ENCODE measurements around the gene THSD4.

The THSD4 gene

GRCh38 chr15:71458089-71458660, 342.9 kb downstream of the THSD4 start:
- POLR2A ChIA-PET = no interaction called here
- no peaks in the 10 kb centered on the region for H3K27me3 ChIP-seq (replicated peaks in 2 of 5; ENCODE audit: control insufficient read depth in 4 of 5, insufficient read depth in 5 of 5, low read length in 4 of 5)
- H3K4me1 ChIP-seq (ENCODE audit: control extremely low read depth in 1 of 4, control insufficient read depth in 4 of 4, insufficient read depth in 4 of 4, low read length in 3 of 4) = no peaks in the 10 kb centered on the region

GRCh38 chr15:71461748-71462147, 346.5 kb downstream of the THSD4 start:
- DNase-seq = no peak
- CTCF ChIA-PET = interaction anchor here (1.5 kb wide), 1 partner anchor 12 kb away, joined by 4 read pairs; no protein-coding TSS in a partner anchor
- no peak overlapping the region for H3K4me3 ChIP-seq (ENCODE audit: control insufficient read depth in 1 of 7, extremely low read depth in 1 of 7, insufficient read depth in 4 of 7, low read depth in 2 of 7, low read length in 6 of 7)
- no peaks in the 10 kb centered on the region for H3K4me1 ChIP-seq (ENCODE audit: control extremely low read depth in 1 of 4, control insufficient read depth in 4 of 4, insufficient read depth in 4 of 4, low read length in 3 of 4)
- no peaks in the 10 kb centered on the region for H3K9me3 ChIP-seq (ENCODE audit: control extremely low read depth in 1 of 5, control insufficient read depth in 4 of 5, insufficient read depth in 2 of 5, low read depth in 1 of 5, low read length in 4 of 5)
- WGBS (ENCODE audit: insufficient coverage) = 100% methylated on average over 1 of the region's 1 CpG
- no peak overlapping the region for H3K27ac ChIP-seq (ENCODE audit: insufficient read depth in 1 of 2, low read depth in 1 of 2, low read length in 2 of 2, poor library complexity in 1 of 2, severe bottlenecking in 2 of 2)
- peaks cover 0 to 2% (median 0%) of the 10 kb centered on the region in 5 experiments for H3K27me3 ChIP-seq (replicated peaks in 2 of 5; ENCODE audit: control insufficient read depth in 4 of 5, insufficient read depth in 5 of 5, low read length in 4 of 5)
- POLR2A ChIA-PET = no interaction called here
- H3K36me3 ChIP-seq (ENCODE audit: control insufficient read depth in 4 of 4, insufficient read depth in 4 of 4, low read length in 3 of 4) = no peaks in the 10 kb centered on the region

More at GRCh38 chr15:71458089-71458660, 342.9 kb downstream of the THSD4 start:
- Histone ChIP-seq H3K9me3 (ENCODE audit: control extremely low read depth in 1 of 5, control insufficient read depth in 4 of 5, insufficient read depth in 2 of 5, low read depth in 1 of 5, low read length in 4 of 5) (no peaks in the 10 kb centered on the region), H3K36me3 (ENCODE audit: control insufficient read depth in 4 of 4, insufficient read depth in 4 of 4, low read length in 3 of 4) (no peaks in the 10 kb centered on the region), H3K27ac (ENCODE audit: insufficient read depth in 1 of 2, low read depth in 1 of 2, low read length in 2 of 2, poor library complexity in 1 of 2, severe bottlenecking in 2 of 2) (no peak overlapping the region), H3K4me3 (ENCODE audit: control insufficient read depth in 1 of 7, extremely low read depth in 1 of 7, insufficient read depth in 4 of 7, low read depth in 2 of 7, low read length in 6 of 7) (no peak overlapping the region)
- CTCF ChIA-PET = no interaction called here
- WGBS (ENCODE audit: insufficient coverage) = no CpG with 5 or more reads among the region's 2 CpGs
- no peak for DNase-seq

GRCh38 chr15:71462638-71463037, 347.4 kb downstream of the THSD4 start:
- Histone ChIP-seq H3K27me3 (replicated peaks in 2 of 5; ENCODE audit: control insufficient read depth in 4 of 5, insufficient read depth in 5 of 5, low read length in 4 of 5) (peaks cover 0 to 2% (median 0%) of the 10 kb centered on the region in 5 experiments), H3K9me3 (ENCODE audit: control extremely low read depth in 1 of 5, control insufficient read depth in 4 of 5, insufficient read depth in 2 of 5, low read depth in 1 of 5, low read length in 4 of 5) (no peaks in the 10 kb centered on the region), H3K36me3 (ENCODE audit: control insufficient read depth in 4 of 4, insufficient read depth in 4 of 4, low read length in 3 of 4) (no peaks in the 10 kb centered on the region), H3K27ac (ENCODE audit: insufficient read depth in 1 of 2, low read depth in 1 of 2, low read length in 2 of 2, poor library complexity in 1 of 2, severe bottlenecking in 2 of 2) (no peak overlapping the region), H3K4me1 (ENCODE audit: control extremely low read depth in 1 of 4, control insufficient read depth in 4 of 4, insufficient read depth in 4 of 4, low read length in 3 of 4) (no peaks in the 10 kb centered on the region), H3K4me3 (ENCODE audit: control insufficient read depth in 1 of 7, extremely low read depth in 1 of 7, insufficient read depth in 4 of 7, low read depth in 2 of 7, low read length in 6 of 7) (no peak overlapping the region)
- POLR2A ChIA-PET = no interaction called here
- WGBS (ENCODE audit: insufficient coverage) = 100% methylated on average over 1 of the region's 1 CpG
- CTCF ChIA-PET = no interaction called here
- no peak for DNase-seq

- no peak for DNase-seq
- Histone ChIP-seq H3K4me1 (ENCODE audit: control extremely low read depth in 1 of 4, control insufficient read depth in 4 of 4, insufficient read depth in 4 of 4, low read length in 3 of 4) (no peaks in the 10 kb centered on the region), H3K9me3 (ENCODE audit: control extremely low read depth in 1 of 5, control insufficient read depth in 4 of 5, insufficient read depth in 2 of 5, low read depth in 1 of 5, low read length in 4 of 5) (no peaks in the 10 kb centered on the region), H3K4me3 (ENCODE audit: control insufficient read depth in 1 of 7, extremely low read depth in 1 of 7, insufficient read depth in 4 of 7, low read depth in 2 of 7, low read length in 6 of 7) (no peak overlapping the region), H3K36me3 (ENCODE audit: control insufficient read depth in 4 of 4, insufficient read depth in 4 of 4, low read length in 3 of 4) (no peaks in the 10 kb centered on the region), H3K27me3 (replicated peaks in 2 of 5; ENCODE audit: control insufficient read depth in 4 of 5, insufficient read depth in 5 of 5, low read length in 4 of 5) (peaks cover 0 to 2% (median 0%) of the 10 kb centered on the region in 5 experiments), H3K27ac (ENCODE audit: insufficient read depth in 1 of 2, low read depth in 1 of 2, low read length in 2 of 2, poor library complexity in 1 of 2, severe bottlenecking in 2 of 2) (no peak overlapping the region)
- ChIA-PET CTCF (no interaction called here), POLR2A (interaction anchor here (0.6 kb wide), 1 partner anchor 694 kb away, joined by 13 read pairs; no protein-coding TSS in a partner anchor)
- 92% methylated on average over 4 of the region's 6 CpGs for WGBS (ENCODE audit: insufficient coverage)
Observed at GRCh38 chr15:71463156-71463665, 347.9 kb downstream of the THSD4 start.

GRCh38 chr15:71465131-71465955, 350.1 kb downstream of the THSD4 start:
- no peaks in the 10 kb centered on the region for H3K9me3 ChIP-seq (ENCODE audit: control extremely low read depth in 1 of 5, control insufficient read depth in 4 of 5, insufficient read depth in 2 of 5, low read depth in 1 of 5, low read length in 4 of 5)
- H3K27ac ChIP-seq (ENCODE audit: insufficient read depth in 1 of 2, low read depth in 1 of 2, low read length in 2 of 2, poor library complexity in 1 of 2, severe bottlenecking in 2 of 2) = no peak overlapping the region
- no peak overlapping the region for H3K4me3 ChIP-seq (ENCODE audit: control insufficient read depth in 1 of 7, extremely low read depth in 1 of 7, insufficient read depth in 4 of 7, low read depth in 2 of 7, low read length in 6 of 7)
- ChIA-PET CTCF (no interaction called here), POLR2A (no interaction called here)
- no peaks in the 10 kb centered on the region for H3K4me1 ChIP-seq (ENCODE audit: control extremely low read depth in 1 of 4, control insufficient read depth in 4 of 4, insufficient read depth in 4 of 4, low read length in 3 of 4)
- DNase-seq = no peak
- 100% methylated on average over 1 of the region's 3 CpGs for WGBS (ENCODE audit: insufficient coverage)
- peaks cover 0 to 2% (median 0%) of the 10 kb centered on the region in 5 experiments for H3K27me3 ChIP-seq (replicated peaks in 2 of 5; ENCODE audit: control insufficient read depth in 4 of 5, insufficient read depth in 5 of 5, low read length in 4 of 5)
- H3K36me3 ChIP-seq (ENCODE audit: control insufficient read depth in 4 of 4, insufficient read depth in 4 of 4, low read length in 3 of 4) = no peaks in the 10 kb centered on the region

GRCh38 chr15:71468715-71469114, 353.4 kb downstream of the THSD4 start:
- POLR2A ChIA-PET = no interaction called here
- CTCF ChIA-PET = no interaction called here
- H3K27me3 ChIP-seq (replicated peaks in 2 of 5; ENCODE audit: control insufficient read depth in 4 of 5, insufficient read depth in 5 of 5, low read length in 4 of 5) = peaks cover 0 to 2% (median 0%) of the 10 kb centered on the region in 5 experiments
- H3K36me3 ChIP-seq (ENCODE audit: control insufficient read depth in 4 of 4, insufficient read depth in 4 of 4, low read length in 3 of 4) = no peaks in the 10 kb centered on the region
- no peak for DNase-seq
- H3K4me1 ChIP-seq (ENCODE audit: control extremely low read depth in 1 of 4, control insufficient read depth in 4 of 4, insufficient read depth in 4 of 4, low read length in 3 of 4) = no peaks in the 10 kb centered on the region
- no peak overlapping the region for H3K27ac ChIP-seq (ENCODE audit: insufficient read depth in 1 of 2, low read depth in 1 of 2, low read length in 2 of 2, poor library complexity in 1 of 2, severe bottlenecking in 2 of 2)
- no peaks in the 10 kb centered on the region for H3K9me3 ChIP-seq (ENCODE audit: control extremely low read depth in 1 of 5, control insufficient read depth in 4 of 5, insufficient read depth in 2 of 5, low read depth in 1 of 5, low read length in 4 of 5)
- no CpG with 5 or more reads among the region's 1 CpG for WGBS (ENCODE audit: insufficient coverage)
- no peak overlapping the region for H3K4me3 ChIP-seq (ENCODE audit: control insufficient read depth in 1 of 7, extremely low read depth in 1 of 7, insufficient read depth in 4 of 7, low read depth in 2 of 7, low read length in 6 of 7)

GRCh38 chr15:71469413-71469812, 354.1 kb downstream of the THSD4 start:
- ChIA-PET POLR2A (no interaction called here), CTCF (no interaction called here)
- DNase-seq = no peak

More at GRCh38 chr15:71469413-71469812, 354.1 kb downstream of the THSD4 start:
- Histone ChIP-seq H3K27me3 (replicated peaks in 2 of 5; ENCODE audit: control insufficient read depth in 4 of 5, insufficient read depth in 5 of 5, low read length in 4 of 5) (peaks cover 0 to 2% (median 0%) of the 10 kb centered on the region in 5 experiments), H3K27ac (ENCODE audit: insufficient read depth in 1 of 2, low read depth in 1 of 2, low read length in 2 of 2, poor library complexity in 1 of 2, severe bottlenecking in 2 of 2) (no peak overlapping the region), H3K36me3 (ENCODE audit: control insufficient read depth in 4 of 4, insufficient read depth in 4 of 4, low read length in 3 of 4) (no peaks in the 10 kb centered on the region), H3K4me3 (ENCODE audit: control insufficient read depth in 1 of 7, extremely low read depth in 1 of 7, insufficient read depth in 4 of 7, low read depth in 2 of 7, low read length in 6 of 7) (no peak overlapping the region), H3K4me1 (ENCODE audit: control extremely low read depth in 1 of 4, control insufficient read depth in 4 of 4, insufficient read depth in 4 of 4, low read length in 3 of 4) (no peaks in the 10 kb centered on the region), H3K9me3 (ENCODE audit: control extremely low read depth in 1 of 5, control insufficient read depth in 4 of 5, insufficient read depth in 2 of 5, low read depth in 1 of 5, low read length in 4 of 5) (no peaks in the 10 kb centered on the region)
- WGBS (ENCODE audit: insufficient coverage) = 100% methylated on average over 7 of the region's 8 CpGs
